ENCODE results near the gene SLC27A3. TPM values are rescaled to one million over a fixed set of nuclear protein-coding genes. Genes with fewer than 3 reads are reported as not detected.

The SLC27A3 gene
- total and polyA plus RNA-seq, 9 of the 15 experiments (the other 6 are each of a cell fraction or from before 2014, with no cell fraction given), result 0.57 to 5.2 (median 2.8) TPM

DNA sequence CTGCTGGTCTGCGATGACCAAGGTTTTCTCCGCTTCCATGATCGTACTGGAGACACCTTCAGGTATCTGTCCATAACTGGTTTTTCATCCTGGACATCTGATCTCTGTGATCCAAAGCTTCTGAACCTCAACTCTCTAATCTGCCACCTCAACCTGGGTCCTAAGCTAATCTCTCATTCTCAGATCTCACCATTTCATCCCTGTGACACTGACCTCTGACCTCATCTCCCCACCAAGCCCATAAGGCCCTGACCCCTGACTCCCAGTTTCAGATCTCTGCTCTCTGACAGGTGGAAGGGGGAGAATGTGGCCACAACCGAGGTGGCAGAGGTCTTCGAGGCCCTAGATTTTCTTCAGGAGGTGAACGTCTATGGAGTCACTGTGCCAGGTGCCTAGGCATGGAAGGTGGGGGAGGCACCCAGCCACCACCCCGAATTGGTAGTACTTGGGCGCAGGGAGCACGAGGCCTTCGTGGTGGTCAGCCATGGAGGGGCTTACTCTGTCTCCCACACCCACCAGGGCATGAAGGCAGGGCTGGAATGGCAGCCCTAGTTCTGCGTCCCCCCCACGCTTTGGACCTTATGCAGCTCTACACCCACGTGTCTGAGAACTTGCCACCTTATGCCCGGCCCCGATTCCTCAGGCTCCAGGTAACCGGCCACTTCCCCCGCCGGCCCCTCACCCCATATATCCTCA, 3.8 kb downstream of the SLC27A3 start (continued):
- peak; percentile 65 for TF ChIP-seq NFIC (IDR thresholded peaks at IDR 0.05)
- TF ChIP-seq TBP (optimal IDR thresholded peaks at IDR 0.05; ENCODE audit: low read depth, low read length), result no peak
- no peak for TF ChIP-seq GATAD2A (IDR thresholded peaks at IDR 0.05)
- no peak for TF ChIP-seq ZNF311 (CRISPR knock-in tag; IDR thresholded peaks at IDR 0.05)
- no peak; the same call in 1 of the 2 replicates for TF ChIP-seq DPF2 (IDR thresholded peaks at IDR 0.05)
- no peak for TF ChIP-seq ZNF175 (CRISPR knock-in tag; IDR thresholded peaks at IDR 0.05; ENCODE audit: low read depth)
- peak in 1 of 2 experiments; percentile 67; a peak in 2 of 4 replicates for TF ChIP-seq HDAC1 (IDR thresholded peaks at IDR 0.05)
- TF ChIP-seq POU5F1 (IDR thresholded peaks at IDR 0.05; ENCODE audit: borderline replicate concordance, low read depth, low read length, partially characterized antibody), result no peak
- TF ChIP-seq NR2C1 (IDR thresholded peaks at IDR 0.05), result peak; percentile 79
- peak; percentile 85 for TF ChIP-seq NR2C1 (tag; IDR thresholded peaks at IDR 0.05)
- TF ChIP-seq, protein P1, sequence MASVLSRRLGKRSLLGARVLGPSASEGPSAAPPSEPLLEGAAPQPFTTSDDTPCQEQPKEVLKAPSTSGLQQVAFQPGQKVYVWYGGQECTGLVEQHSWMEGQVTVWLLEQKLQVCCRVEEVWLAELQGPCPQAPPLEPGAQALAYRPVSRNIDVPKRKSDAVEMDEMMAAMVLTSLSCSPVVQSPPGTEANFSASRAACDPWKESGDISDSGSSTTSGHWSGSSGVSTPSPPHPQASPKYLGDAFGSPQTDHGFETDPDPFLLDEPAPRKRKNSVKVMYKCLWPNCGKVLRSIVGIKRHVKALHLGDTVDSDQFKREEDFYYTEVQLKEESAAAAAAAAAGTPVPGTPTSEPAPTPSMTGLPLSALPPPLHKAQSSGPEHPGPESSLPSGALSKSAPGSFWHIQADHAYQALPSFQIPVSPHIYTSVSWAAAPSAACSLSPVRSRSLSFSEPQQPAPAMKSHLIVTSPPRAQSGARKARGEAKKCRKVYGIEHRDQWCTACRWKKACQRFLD (CRISPR knock-in tag; IDR thresholded peaks at IDR 0.05), result no peak

Data from K562 (cell line).